Glutamatergic neuron (in vitro differentiated cells): Measurements from ENCODE around the gene NAA38. TPM values are rescaled to one million over a fixed set of nuclear protein-coding genes. Genes with fewer than 3 reads are reported as not detected.

ENCODE experiments used
- DNase-seq: peaks from one replicate; pipeline ENCODE4 v3.0.0; 2022
- H3K27ac Mint-ChIP-seq: one replicate; pipeline ENCODE4 v1.8.0; 2020; ENCODE audit warnings: mild to moderate bottlenecking, mixed read lengths, inconsistent platforms; ENCODE audit not compliant: unreplicated experiment
- H3K27me3 Mint-ChIP-seq: one replicate; pipeline ENCODE4 v1.8.0; 2020; ENCODE audit warnings: mild to moderate bottlenecking, moderate library complexity, mixed read lengths, inconsistent platforms; ENCODE audit not compliant: unreplicated experiment
- H3K36me3 Mint-ChIP-seq: one replicate; pipeline ENCODE4 v1.8.0; 2020; ENCODE audit warnings: mild to moderate bottlenecking, mixed read lengths, inconsistent platforms; ENCODE audit not compliant: unreplicated experiment
- H3K4me1 Mint-ChIP-seq: one replicate; pipeline ENCODE4 v1.8.0; 2020; ENCODE audit warnings: mild to moderate bottlenecking, low read depth, mixed read lengths, inconsistent platforms; ENCODE audit not compliant: unreplicated experiment
- H3K4me3 Mint-ChIP-seq: one replicate; pipeline ENCODE4 v1.8.0; 2020; ENCODE audit warnings: mild to moderate bottlenecking, mixed read lengths, inconsistent platforms; ENCODE audit not compliant: unreplicated experiment
- H3K9me3 Mint-ChIP-seq: one replicate; pipeline ENCODE4 v1.8.0; 2020; ENCODE audit warnings: mild to moderate bottlenecking, moderate library complexity, mixed read lengths, inconsistent platforms; ENCODE audit not compliant: unreplicated experiment
- total RNA-seq: library from RNA; stranded (reverse); fragmentation: NEBNext Ultra II Directional; extraction: Animal tissue kit (Norgen Biotek cat#: 25700); gene quantifications from one replicate; pipeline ENCODE4 v1.2.1, GENCODE V29; 2021; ENCODE audit not compliant: unreplicated experiment
- TF ChIP-seq, protein P1 (sequence below): fragments of 200-600 bp; sonication (generic); IDR thresholded peaks from one replicate; pipeline ENCODE4 v1.5.0; 2021; ENCODE audit not compliant: partially characterized antibody, unreplicated experiment

NAA38 gene
- total RNA-seq, 1 donor from 2014 or later, result 49.7 TPM

DNA sequence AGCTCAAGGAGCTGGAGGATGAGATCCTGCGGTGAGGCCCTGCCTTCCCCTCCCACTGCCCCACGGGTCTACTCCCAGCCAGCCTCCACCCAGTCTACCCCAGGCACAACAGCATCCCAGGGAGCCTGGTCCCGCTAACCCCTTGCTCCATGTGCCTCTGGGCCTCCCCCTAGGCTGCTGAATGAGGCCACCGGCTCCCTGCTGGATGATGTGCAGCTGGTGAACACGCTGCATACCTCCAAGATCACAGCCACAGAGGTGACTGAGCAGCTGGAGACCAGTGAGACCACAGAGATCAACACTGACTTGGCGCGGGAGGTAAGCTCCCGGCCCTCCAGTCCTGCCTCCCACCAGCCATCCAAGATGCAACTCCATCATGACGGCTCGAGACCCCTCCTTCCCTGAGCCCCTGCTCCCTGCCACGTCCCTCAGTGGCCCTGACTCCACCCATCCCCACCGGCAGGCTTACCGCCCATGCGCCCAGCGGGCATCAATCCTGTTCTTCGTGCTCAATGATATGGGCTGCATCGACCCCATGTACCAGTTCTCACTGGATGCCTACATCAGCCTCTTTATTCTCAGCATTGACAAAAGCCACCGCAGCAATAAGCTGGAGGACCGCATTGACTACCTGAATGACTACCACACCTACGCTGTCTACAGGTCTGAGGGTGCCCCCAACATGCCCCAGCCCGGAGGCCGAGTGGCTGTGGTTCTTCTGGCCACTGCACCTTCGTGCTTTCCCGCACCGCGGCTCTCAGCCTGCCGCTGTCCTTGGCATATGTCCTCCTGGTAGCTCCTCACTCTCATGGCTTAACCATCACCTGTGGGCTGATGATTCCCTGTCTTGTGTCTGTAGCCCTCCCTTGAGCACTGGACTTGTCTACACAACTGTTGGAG is 38.4 kb downstream of the NAA38 start:
- DNase-seq, result no peak
- Mint-ChIP-seq H3K27me3 (peaks cover 9% of the 10 kb centered on the region), H3K9me3 (no peaks in the 10 kb centered on the region), H3K4me3 (no peak overlapping the region), H3K27ac (no peak overlapping the region), H3K4me1 (no peaks in the 10 kb centered on the region), H3K36me3 (no peaks in the 10 kb centered on the region)
- TF ChIP-seq, protein P1, sequence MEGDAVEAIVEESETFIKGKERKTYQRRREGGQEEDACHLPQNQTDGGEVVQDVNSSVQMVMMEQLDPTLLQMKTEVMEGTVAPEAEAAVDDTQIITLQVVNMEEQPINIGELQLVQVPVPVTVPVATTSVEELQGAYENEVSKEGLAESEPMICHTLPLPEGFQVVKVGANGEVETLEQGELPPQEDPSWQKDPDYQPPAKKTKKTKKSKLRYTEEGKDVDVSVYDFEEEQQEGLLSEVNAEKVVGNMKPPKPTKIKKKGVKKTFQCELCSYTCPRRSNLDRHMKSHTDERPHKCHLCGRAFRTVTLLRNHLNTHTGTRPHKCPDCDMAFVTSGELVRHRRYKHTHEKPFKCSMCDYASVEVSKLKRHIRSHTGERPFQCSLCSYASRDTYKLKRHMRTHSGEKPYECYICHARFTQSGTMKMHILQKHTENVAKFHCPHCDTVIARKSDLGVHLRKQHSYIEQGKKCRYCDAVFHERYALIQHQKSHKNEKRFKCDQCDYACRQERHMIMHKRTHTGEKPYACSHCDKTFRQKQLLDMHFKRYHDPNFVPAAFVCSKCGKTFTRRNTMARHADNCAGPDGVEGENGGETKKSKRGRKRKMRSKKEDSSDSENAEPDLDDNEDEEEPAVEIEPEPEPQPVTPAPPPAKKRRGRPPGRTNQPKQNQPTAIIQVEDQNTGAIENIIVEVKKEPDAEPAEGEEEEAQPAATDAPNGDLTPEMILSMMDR, result no peak

DNA sequence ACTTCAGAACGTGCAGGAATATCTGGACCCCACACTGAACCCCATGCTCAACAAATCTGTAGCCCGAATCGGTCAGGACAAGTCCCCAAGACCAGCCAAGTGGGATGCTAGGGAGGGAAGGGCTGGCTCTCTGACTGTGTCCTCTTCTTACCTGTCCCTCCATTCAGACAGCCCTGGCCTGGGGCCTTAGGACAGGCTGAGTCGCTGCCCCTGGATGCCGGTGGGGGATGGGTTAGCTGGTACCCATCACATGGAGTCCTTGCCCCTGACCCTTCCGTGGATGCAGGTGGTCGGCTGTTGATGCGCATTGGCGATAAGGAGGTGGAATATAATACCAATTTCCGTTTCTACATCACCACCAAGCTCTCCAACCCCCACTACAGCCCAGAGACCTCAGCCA is 39.3 kb downstream of the NAA38 start:
- no peaks in the 10 kb centered on the region for H3K36me3 Mint-ChIP-seq
- DNase-seq, result no peak
- no peak overlapping the region for H3K27ac Mint-ChIP-seq
- TF ChIP-seq, protein P1, result no peak
- H3K27me3 Mint-ChIP-seq, result peaks cover 9% of the 10 kb centered on the region
- H3K4me3 Mint-ChIP-seq, result no peak overlapping the region
- H3K4me1 Mint-ChIP-seq, result no peaks in the 10 kb centered on the region
- H3K9me3 Mint-ChIP-seq, result no peaks in the 10 kb centered on the region

DNA sequence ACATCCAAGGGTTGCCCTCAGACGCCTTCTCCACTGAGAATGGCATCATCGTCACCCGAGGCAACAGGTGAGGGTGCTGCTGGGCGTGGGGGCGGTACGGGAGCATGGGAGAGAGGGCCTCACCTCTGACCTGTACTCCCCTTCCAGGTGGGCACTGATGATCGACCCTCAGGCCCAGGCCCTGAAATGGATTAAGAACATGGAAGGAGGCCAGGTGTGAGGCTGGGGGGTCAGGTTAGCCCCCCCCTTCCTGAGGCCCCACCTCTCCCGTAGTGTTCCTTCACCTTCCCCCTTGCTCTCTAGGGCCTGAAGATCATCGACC is 39.8 kb downstream of the NAA38 start:
- no peaks in the 10 kb centered on the region for H3K9me3 Mint-ChIP-seq
- no peak for DNase-seq
- H3K4me3 Mint-ChIP-seq, result no peak overlapping the region
- H3K4me1 Mint-ChIP-seq, result no peaks in the 10 kb centered on the region
- H3K36me3 Mint-ChIP-seq, result no peaks in the 10 kb centered on the region
- TF ChIP-seq, protein P1, result no peak
- no peak overlapping the region for H3K27ac Mint-ChIP-seq
- peaks cover 9% of the 10 kb centered on the region for H3K27me3 Mint-ChIP-seq

DNA sequence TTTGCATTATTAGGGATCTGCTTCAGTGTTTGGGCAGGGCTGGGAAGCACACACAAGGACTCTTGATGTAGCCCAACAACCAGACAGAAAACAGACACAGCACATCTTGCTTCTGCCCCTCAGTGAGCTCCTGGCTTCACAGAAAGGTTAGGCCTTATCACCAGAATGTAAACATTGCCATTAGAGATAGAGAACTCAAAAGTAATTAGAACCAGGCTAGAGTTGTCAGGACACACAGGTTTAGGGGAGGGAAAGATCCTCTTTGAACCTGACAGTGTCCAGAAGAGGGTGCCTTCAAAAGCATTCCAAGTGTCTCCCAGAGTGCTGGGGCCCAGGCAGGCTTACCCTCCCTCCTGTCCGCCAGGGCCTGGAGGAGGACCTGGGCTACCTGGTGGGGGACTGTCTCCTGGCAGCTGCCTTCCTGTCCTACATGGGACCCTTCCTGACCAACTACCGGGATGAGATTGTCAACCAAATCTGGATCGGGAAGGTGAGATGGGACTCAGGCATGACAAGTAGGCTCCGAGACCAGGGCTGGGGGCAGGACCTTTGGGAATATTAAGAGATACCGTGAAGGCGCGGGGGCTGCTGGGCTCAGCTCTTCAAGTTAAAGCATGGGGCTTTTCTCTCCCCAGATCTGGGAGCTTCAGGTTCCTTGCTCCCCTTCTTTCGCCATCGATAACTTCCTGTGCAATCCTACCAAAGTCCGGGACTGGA is 40.3 kb downstream of the NAA38 start:
- TF ChIP-seq, protein P1, result no peak
- peaks cover 6% of the 10 kb centered on the region for H3K27me3 Mint-ChIP-seq
- no peak overlapping the region for H3K27ac Mint-ChIP-seq
- DNase-seq, result no peak
- H3K4me3 Mint-ChIP-seq, result no peak overlapping the region
- no peaks in the 10 kb centered on the region for H3K4me1 Mint-ChIP-seq
- no peaks in the 10 kb centered on the region for H3K36me3 Mint-ChIP-seq
- no peaks in the 10 kb centered on the region for H3K9me3 Mint-ChIP-seq

DNA sequence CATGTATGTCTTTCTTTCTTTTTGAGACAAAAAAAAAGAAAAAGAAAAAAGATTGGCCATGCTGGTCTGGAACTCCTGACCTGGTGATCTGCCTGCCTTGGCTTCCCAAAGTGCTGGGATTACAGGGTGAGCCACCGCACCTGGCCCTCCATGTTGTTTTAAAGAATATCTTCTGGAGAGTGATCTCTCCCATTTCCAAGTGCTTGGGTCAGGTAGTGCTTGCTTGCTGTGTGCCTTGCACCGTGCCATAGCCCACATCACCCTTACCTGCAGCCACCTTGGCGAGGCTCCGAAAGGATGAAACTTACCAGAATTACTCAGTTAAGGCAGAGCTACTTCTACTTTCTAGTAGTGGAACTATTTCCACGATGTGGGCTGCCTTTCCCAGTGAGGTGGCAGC is 42.4 kb downstream of the NAA38 start:
- Mint-ChIP-seq H3K27me3 (peaks cover under 1% of the 10 kb centered on the region), H3K27ac (no peak overlapping the region), H3K4me3 (no peak overlapping the region), H3K9me3 (no peaks in the 10 kb centered on the region), H3K4me1 (no peaks in the 10 kb centered on the region), H3K36me3 (no peaks in the 10 kb centered on the region)
- TF ChIP-seq, protein P1, result no peak
- DNase-seq, result no peak
